ENCODE results near the gene CLEC10A.

The CLEC10A gene

DNA sequence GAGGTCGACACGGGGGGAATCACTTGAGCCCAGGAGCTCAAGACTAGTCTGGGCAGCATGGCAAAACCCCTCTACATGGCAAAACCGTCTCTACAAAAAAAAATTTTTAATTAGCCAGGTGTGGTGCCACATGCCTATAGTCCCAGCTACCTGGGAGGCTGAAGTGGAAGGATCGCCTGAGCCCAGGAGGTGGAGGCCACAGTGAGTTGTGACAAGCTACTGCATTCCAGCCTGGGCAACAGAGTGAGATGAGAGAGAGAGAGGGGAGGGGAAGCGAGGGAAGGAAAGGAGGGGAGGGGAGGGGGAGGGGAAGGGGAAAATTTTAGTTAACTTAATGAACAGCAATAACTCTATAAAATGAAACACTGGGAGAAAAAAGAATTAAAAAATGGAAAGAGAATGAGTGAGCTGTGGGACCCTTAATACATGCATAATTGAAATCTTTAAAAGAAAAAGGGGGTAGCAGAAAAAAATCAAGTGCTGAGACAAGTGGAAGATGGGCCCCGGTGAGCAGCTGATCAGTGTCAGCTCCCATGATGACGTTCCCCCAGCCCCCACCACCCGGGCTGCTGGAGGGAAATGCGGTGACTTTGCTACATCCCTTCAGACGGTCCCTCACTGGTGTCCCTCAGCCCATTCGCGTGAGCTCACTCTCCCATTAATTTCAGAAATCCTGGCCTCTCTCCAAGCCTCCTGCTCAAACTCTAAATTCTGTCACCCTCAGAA lies 31.9 kb upstream of the CLEC10A start:
- no peaks in the 10 kb centered on the region for H3F3A ChIP-seq (ENCODE audit: low read depth)
- H3K9me2 ChIP-seq (replicated peaks; ENCODE audit: low read depth, low read length): no peaks in the 10 kb centered on the region
- H4K20me1 ChIP-seq (ENCODE audit: insufficient read depth, low read length, poor library complexity, severe bottlenecking): no peaks in the 10 kb centered on the region
- peaks cover 4% of the 10 kb centered on the region for H3K4me1 ChIP-seq (ENCODE audit: insufficient read depth, low read length, poor library complexity, severe bottlenecking)
- H2AFZ ChIP-seq (ENCODE audit: low read length): no peak overlapping the region
- no peaks in the 10 kb centered on the region for H3K9me3 ChIP-seq (ENCODE audit: insufficient read depth, low read depth, low read length)
- H3K27me3 ChIP-seq (ENCODE audit: insufficient read depth, low read length, poor library complexity, severe bottlenecking): no peaks in the 10 kb centered on the region
- no peaks in the 10 kb centered on the region for H3K79me2 ChIP-seq (ENCODE audit: insufficient read depth, low read length)
- H3K4me2 ChIP-seq (ENCODE audit: low read depth, low read length, poor library complexity, severe bottlenecking): no peak overlapping the region
- H3K36me3 ChIP-seq (ENCODE audit: insufficient read depth, low read length): no peaks in the 10 kb centered on the region
- H3K9ac ChIP-seq (ENCODE audit: low read depth, low read length, poor library complexity, severe bottlenecking): no peak overlapping the region
- TF ChIP-seq, protein P1, sequence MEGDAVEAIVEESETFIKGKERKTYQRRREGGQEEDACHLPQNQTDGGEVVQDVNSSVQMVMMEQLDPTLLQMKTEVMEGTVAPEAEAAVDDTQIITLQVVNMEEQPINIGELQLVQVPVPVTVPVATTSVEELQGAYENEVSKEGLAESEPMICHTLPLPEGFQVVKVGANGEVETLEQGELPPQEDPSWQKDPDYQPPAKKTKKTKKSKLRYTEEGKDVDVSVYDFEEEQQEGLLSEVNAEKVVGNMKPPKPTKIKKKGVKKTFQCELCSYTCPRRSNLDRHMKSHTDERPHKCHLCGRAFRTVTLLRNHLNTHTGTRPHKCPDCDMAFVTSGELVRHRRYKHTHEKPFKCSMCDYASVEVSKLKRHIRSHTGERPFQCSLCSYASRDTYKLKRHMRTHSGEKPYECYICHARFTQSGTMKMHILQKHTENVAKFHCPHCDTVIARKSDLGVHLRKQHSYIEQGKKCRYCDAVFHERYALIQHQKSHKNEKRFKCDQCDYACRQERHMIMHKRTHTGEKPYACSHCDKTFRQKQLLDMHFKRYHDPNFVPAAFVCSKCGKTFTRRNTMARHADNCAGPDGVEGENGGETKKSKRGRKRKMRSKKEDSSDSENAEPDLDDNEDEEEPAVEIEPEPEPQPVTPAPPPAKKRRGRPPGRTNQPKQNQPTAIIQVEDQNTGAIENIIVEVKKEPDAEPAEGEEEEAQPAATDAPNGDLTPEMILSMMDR (conservative IDR thresholded peaks at IDR 0.05; ENCODE audit: low read length): no peak
- TF ChIP-seq EZH2phosphoT487 (IDR thresholded peaks at IDR 0.05; ENCODE audit: borderline replicate concordance): no peak
- no peak overlapping the region for H3K4me3 ChIP-seq (ENCODE audit: low read length, poor library complexity, severe bottlenecking)

DNA sequence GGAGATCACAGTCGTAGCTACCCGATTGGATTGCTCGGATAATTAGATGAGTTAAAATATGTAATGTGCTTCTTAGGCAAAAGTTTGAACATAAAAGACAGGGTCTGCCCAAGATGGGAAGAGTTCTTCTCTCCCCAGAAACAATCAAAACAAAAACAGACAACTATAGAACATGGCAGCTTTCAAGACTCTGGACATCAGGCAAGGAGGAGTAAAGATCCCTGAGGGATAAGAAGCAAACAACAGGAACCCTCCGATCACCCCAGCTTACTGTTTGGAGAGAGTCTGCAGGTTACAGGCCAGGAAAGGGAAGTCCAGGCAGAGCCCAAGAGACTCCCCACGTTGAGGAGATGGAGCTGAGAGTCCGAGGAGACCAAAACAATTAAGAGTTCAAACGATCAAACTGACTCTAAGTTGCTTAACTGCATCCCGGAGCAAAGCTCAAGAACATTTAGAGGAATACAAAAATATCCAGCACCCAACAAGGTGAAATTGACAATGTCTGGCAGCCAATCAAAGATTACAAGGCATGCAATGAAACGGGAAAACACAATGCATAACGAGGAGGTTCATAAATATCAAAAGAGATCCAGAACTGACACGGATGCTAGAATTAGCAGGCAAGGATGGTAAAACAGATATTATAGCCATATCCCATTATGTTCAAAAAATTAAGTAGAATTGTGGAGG lies 30.7 kb upstream of the CLEC10A start:
- H3K9me3 ChIP-seq (ENCODE audit: insufficient read depth, low read depth, low read length): no peaks in the 10 kb centered on the region
- no peaks in the 10 kb centered on the region for H3K36me3 ChIP-seq (ENCODE audit: insufficient read depth, low read length)
- H3K9me2 ChIP-seq (replicated peaks; ENCODE audit: low read depth, low read length): no peaks in the 10 kb centered on the region
- H3K27me3 ChIP-seq (ENCODE audit: insufficient read depth, low read length, poor library complexity, severe bottlenecking): no peaks in the 10 kb centered on the region
- no peak overlapping the region for H2AFZ ChIP-seq (ENCODE audit: low read length)
- no peak overlapping the region for H3K9ac ChIP-seq (ENCODE audit: low read depth, low read length, poor library complexity, severe bottlenecking)
- H3K4me2 ChIP-seq (ENCODE audit: low read depth, low read length, poor library complexity, severe bottlenecking): no peak overlapping the region
- peaks cover 4% of the 10 kb centered on the region for H3K4me1 ChIP-seq (ENCODE audit: insufficient read depth, low read length, poor library complexity, severe bottlenecking)
- H4K20me1 ChIP-seq (ENCODE audit: insufficient read depth, low read length, poor library complexity, severe bottlenecking): no peaks in the 10 kb centered on the region
- no peaks in the 10 kb centered on the region for H3K79me2 ChIP-seq (ENCODE audit: insufficient read depth, low read length)
- H3F3A ChIP-seq (ENCODE audit: low read depth): no peaks in the 10 kb centered on the region
- no peak overlapping the region for H3K4me3 ChIP-seq (ENCODE audit: low read length, poor library complexity, severe bottlenecking)
- TF ChIP-seq EZH2phosphoT487 (IDR thresholded peaks at IDR 0.05; ENCODE audit: borderline replicate concordance): no peak
- TF ChIP-seq, protein P1 (conservative IDR thresholded peaks at IDR 0.05; ENCODE audit: low read length): no peak

DNA sequence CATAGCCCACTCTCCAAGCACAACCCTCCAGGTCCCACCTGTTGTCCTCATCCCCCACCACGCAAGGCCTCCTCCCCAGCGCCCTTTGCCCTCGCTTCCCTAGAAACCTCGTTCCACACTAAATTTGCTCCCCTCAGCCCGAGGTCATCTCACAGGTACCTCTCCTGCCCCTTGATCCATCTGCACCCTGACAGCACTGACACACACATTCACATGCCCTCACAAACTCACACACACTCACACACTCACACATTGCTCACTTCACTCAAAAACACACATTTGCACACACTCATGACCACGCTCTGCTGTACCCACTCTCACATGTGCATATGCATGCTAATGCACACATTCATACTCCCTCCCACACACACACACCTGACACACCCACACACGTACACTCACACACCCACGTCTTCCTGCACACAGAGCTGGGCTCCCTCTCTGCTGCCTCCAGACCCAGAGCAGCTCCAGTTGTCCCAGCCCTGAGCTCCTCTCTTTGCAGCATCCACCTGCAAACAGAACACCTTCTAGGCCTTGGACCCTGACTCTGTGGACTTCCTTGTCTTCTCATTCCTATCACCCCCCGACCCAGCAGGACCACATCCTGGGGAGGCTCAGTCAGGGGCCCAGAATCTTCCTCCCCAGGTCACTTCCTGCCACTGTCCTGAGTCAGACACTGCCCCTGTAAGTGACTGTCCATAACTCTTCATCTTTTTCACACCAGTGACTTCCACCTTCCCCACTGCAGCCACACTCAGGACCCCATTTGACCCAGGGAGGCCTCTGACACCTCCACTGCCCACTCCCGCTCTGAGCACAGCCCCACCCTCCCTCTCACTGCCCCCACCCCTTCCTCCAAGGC lies 29.6 kb upstream of the CLEC10A start:
- Histone ChIP-seq H3K9me3 (ENCODE audit: insufficient read depth, low read depth, low read length) (no peaks in the 10 kb centered on the region), H3K4me1 (ENCODE audit: insufficient read depth, low read length, poor library complexity, severe bottlenecking) (peaks cover 4% of the 10 kb centered on the region), H3F3A (ENCODE audit: low read depth) (no peaks in the 10 kb centered on the region), H3K9ac (ENCODE audit: low read depth, low read length, poor library complexity, severe bottlenecking) (no peak overlapping the region), H3K9me2 (replicated peaks; ENCODE audit: low read depth, low read length) (no peaks in the 10 kb centered on the region), H2AFZ (ENCODE audit: low read length) (0 out of 2 replicates have a peak overlapping the region, but pooled peaks have one; percentile 60), H3K79me2 (ENCODE audit: insufficient read depth, low read length) (no peaks in the 10 kb centered on the region), H3K4me3 (ENCODE audit: low read length, poor library complexity, severe bottlenecking) (no peak overlapping the region), H4K20me1 (ENCODE audit: insufficient read depth, low read length, poor library complexity, severe bottlenecking) (no peaks in the 10 kb centered on the region), H3K4me2 (ENCODE audit: low read depth, low read length, poor library complexity, severe bottlenecking) (no peak overlapping the region), H3K27me3 (ENCODE audit: insufficient read depth, low read length, poor library complexity, severe bottlenecking) (no peaks in the 10 kb centered on the region), H3K36me3 (ENCODE audit: insufficient read depth, low read length) (no peaks in the 10 kb centered on the region)
- no peak for TF ChIP-seq EZH2phosphoT487 (IDR thresholded peaks at IDR 0.05; ENCODE audit: borderline replicate concordance)
- TF ChIP-seq, protein P1 (conservative IDR thresholded peaks at IDR 0.05; ENCODE audit: low read length): no peak
